ENCODE results near the gene ATP8A1.

The ATP8A1 gene

DNA sequence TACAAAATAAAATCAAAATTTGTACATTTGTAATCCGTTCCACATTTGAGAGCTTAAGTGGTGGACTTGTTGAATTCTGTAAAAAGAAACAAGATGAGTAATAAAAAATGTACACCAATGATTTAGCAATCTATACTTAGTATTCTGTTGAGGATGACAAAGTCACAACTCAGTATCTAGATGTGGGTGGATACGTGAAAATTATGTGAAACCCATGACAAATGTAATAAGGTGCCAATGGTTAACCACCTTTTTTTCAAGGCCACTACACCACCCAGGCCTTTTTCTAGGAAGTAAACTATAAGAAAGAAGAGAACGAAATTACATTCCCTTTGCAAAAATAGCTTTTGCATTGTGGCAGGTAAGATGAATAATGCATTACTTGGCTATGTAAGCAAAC, 77.0 kb downstream of the ATP8A1 start:
- no peak overlapping the region for H3K27ac ChIP-seq (ENCODE audit: low read depth, low read length)

DNA sequence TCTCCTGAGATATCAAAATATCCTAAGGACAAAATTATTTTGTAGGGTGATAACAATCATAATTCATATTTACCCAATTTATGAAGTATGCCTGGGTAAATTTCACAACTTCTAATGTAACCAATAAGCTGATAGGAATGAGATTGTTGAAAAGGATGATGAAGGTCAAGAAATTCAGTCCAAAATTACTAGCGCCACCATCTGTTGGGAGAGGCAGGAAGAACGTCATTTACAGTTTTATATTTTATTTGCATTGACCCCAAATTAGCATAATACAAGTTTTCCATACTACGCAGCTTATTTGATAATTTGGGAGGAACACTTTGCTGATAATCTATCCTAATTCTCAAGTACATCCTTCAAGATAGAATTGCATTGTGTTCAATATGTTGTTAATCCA, 78.7 kb downstream of the ATP8A1 start:
- H3K9me3 ChIP-seq (ENCODE audit: control insufficient read depth in 1 of 2, low read length in 2 of 2) = no peaks in the 10 kb centered on the region
- no peak overlapping the region for H3K9ac ChIP-seq (ENCODE audit: low read depth in 1 of 2, low read length in 2 of 2)
- peaks cover 0 to 9% of the 10 kb centered on the region in 2 donors for H3K4me1 ChIP-seq (ENCODE audit: control insufficient read depth in 1 of 2, insufficient read depth in 2 of 2, low read length in 2 of 2)
- no peak overlapping the region for H3K27ac ChIP-seq (ENCODE audit: low read depth, low read length)
- no peaks in the 10 kb centered on the region for H3K36me3 ChIP-seq (ENCODE audit: control insufficient read depth in 1 of 2, insufficient read depth in 2 of 2, low read length in 2 of 2)
- H3K27me3 ChIP-seq (ENCODE audit: control insufficient read depth in 1 of 2, insufficient read depth in 2 of 2, low read length in 2 of 2) = no peaks in the 10 kb centered on the region
- H3K4me3 ChIP-seq (ENCODE audit: low read depth in 1 of 2, low read length in 2 of 2) = no peak overlapping the region

More for the DNA sequence above, 77.0 kb downstream of the ATP8A1 start:
- H3K36me3 ChIP-seq (ENCODE audit: control insufficient read depth in 1 of 2, insufficient read depth in 2 of 2, low read length in 2 of 2) = peaks cover 0 to 5% of the 10 kb centered on the region in 2 donors
- H3K27me3 ChIP-seq (ENCODE audit: control insufficient read depth in 1 of 2, insufficient read depth in 2 of 2, low read length in 2 of 2) = no peaks in the 10 kb centered on the region
- peaks cover 0 to 8% of the 10 kb centered on the region in 2 donors for H3K4me1 ChIP-seq (ENCODE audit: control insufficient read depth in 1 of 2, insufficient read depth in 2 of 2, low read length in 2 of 2)
- H3K9ac ChIP-seq (ENCODE audit: low read depth in 1 of 2, low read length in 2 of 2) = no peak overlapping the region
- H3K9me3 ChIP-seq (ENCODE audit: control insufficient read depth in 1 of 2, low read length in 2 of 2) = no peaks in the 10 kb centered on the region
- H3K4me3 ChIP-seq (ENCODE audit: low read depth in 1 of 2, low read length in 2 of 2) = no peak overlapping the region

DNA sequence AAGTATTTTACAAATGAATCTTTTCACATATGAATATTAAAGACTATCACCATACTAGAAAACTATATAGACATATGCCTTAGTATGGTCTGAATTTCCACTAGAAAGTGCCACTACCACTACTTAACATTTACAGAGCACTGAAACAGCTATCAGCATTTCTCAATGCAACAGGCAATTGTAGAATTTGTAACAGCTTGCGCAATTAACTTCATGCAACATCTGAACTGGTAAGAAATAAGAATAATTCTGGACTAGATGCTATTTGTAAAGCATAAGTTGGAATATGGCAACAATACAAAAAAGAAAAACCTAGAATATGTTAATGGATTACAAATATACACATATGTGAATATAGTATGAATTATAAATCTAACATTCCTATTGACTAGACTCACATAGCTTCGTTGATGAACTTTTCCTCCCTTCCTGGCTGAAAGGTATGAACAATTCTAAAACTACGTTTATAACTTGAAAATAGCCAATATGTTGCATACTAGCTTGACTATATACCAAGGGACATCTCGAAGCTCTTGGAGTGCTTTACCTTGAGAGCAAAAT, 82.0 kb downstream of the ATP8A1 start:
- peaks cover 0 to 9% of the 10 kb centered on the region in 2 donors for H3K4me1 ChIP-seq (ENCODE audit: control insufficient read depth in 1 of 2, insufficient read depth in 2 of 2, low read length in 2 of 2)
- no peaks in the 10 kb centered on the region for H3K27me3 ChIP-seq (ENCODE audit: control insufficient read depth in 1 of 2, insufficient read depth in 2 of 2, low read length in 2 of 2)
- no peak overlapping the region for H3K9ac ChIP-seq (ENCODE audit: low read depth in 1 of 2, low read length in 2 of 2)
- H3K36me3 ChIP-seq (ENCODE audit: control insufficient read depth in 1 of 2, insufficient read depth in 2 of 2, low read length in 2 of 2) = no peaks in the 10 kb centered on the region
- H3K4me3 ChIP-seq (ENCODE audit: low read depth in 1 of 2, low read length in 2 of 2) = no peak overlapping the region
- no peak overlapping the region for H3K27ac ChIP-seq (ENCODE audit: low read depth, low read length)
- no peaks in the 10 kb centered on the region for H3K9me3 ChIP-seq (ENCODE audit: control insufficient read depth in 1 of 2, low read length in 2 of 2)

DNA sequence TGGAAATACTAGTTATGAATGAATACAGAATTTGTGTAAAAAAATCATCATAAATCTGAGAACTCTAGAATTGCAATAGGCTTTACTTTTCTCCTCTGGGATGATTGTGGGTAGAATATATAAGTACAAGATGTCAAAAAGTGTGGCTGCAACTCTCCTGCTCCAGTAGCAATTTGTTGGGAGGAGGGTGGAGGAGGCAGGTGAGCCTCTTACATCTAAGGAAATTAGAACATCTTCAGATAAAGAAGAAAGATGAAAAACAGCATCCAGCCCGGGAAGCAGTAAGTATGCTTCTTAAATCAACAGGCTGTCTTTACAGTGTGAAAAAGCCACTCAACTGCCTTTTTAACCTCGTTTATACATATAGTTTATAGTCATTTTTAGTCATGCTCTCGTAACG, 83.7 kb downstream of the ATP8A1 start:
- no peak overlapping the region for H3K9ac ChIP-seq (ENCODE audit: low read depth in 1 of 2, low read length in 2 of 2)
- H3K9me3 ChIP-seq (ENCODE audit: control insufficient read depth in 1 of 2, low read length in 2 of 2) = no peaks in the 10 kb centered on the region
- H3K36me3 ChIP-seq (ENCODE audit: control insufficient read depth in 1 of 2, insufficient read depth in 2 of 2, low read length in 2 of 2) = no peaks in the 10 kb centered on the region
- no peak overlapping the region for H3K27ac ChIP-seq (ENCODE audit: low read depth, low read length)
- H3K4me3 ChIP-seq (ENCODE audit: low read depth in 1 of 2, low read length in 2 of 2) = no peak overlapping the region
- no peaks in the 10 kb centered on the region for H3K27me3 ChIP-seq (ENCODE audit: control insufficient read depth in 1 of 2, insufficient read depth in 2 of 2, low read length in 2 of 2)
- peaks cover 0 to 9% of the 10 kb centered on the region in 2 donors for H3K4me1 ChIP-seq (ENCODE audit: control insufficient read depth in 1 of 2, insufficient read depth in 2 of 2, low read length in 2 of 2)

DNA sequence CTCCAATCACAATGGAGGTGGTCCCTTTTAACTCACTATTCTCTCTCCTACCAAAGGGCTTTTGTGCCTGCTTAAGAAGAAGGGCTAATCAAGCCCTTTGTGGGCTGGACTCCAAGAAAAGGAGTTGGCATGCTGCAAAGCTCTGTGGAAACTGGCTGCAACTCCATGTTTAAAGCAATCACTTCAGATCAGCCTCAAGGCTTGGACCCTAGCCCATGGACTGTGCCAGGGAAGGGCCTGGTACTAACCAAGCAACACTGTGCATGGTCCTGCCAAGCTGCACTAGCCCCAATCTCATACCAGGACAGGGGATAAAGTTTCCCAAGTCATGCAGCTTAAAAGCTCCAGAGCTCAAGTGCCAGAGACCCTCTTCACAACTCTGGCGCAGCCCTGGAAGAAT, 86.7 kb downstream of the ATP8A1 start:
- Histone ChIP-seq H3K27ac (ENCODE audit: low read depth, low read length) (no peak overlapping the region), H3K4me3 (ENCODE audit: low read depth in 1 of 2, low read length in 2 of 2) (no peak overlapping the region)

DNA sequence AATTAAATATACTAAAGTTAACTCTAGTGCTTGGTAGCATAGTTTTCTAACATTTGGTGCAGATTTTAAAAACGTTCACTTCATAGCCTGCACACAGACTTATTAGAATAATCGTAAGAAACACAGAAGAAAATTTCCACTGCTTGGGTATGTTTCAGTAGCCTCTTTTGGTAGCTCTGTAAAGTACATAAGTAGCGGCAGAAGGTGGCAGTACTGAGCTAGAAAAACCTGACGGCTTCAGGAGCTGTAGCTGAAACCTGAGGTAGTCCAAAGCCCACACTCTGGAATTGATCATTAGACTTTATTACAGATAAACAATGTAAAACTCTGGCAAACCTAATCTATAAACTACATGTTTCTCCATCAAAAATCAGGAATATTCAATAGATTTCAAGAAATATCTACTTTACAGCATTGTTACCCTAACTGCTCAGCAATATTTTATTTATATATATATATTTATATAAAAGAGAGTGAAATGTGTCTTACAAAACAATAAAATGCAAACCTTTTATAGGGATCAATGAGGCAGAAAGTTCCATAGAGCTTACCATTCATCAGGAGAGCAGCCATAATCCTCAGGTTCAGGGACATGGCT, 88.2 kb downstream of the ATP8A1 start:
- no peaks in the 10 kb centered on the region for H3K36me3 ChIP-seq (ENCODE audit: control insufficient read depth in 1 of 2, insufficient read depth in 2 of 2, low read length in 2 of 2)
- H3K9ac ChIP-seq (ENCODE audit: low read depth in 1 of 2, low read length in 2 of 2) = no peak overlapping the region
- no peaks in the 10 kb centered on the region for H3K4me1 ChIP-seq (ENCODE audit: control insufficient read depth in 1 of 2, insufficient read depth in 2 of 2, low read length in 2 of 2)
- no peaks in the 10 kb centered on the region for H3K27me3 ChIP-seq (ENCODE audit: control insufficient read depth in 1 of 2, insufficient read depth in 2 of 2, low read length in 2 of 2)
- no peaks in the 10 kb centered on the region for H3K9me3 ChIP-seq (ENCODE audit: control insufficient read depth in 1 of 2, low read length in 2 of 2)
- H3K4me3 ChIP-seq (ENCODE audit: low read depth in 1 of 2, low read length in 2 of 2) = no peak overlapping the region
- H3K27ac ChIP-seq (ENCODE audit: low read depth, low read length) = no peak overlapping the region

More for the DNA sequence above, 86.7 kb downstream of the ATP8A1 start:
- H3K9ac ChIP-seq (ENCODE audit: low read depth in 1 of 2, low read length in 2 of 2) = no peak overlapping the region
- peaks cover 0 to 5% of the 10 kb centered on the region in 2 donors for H3K4me1 ChIP-seq (ENCODE audit: control insufficient read depth in 1 of 2, insufficient read depth in 2 of 2, low read length in 2 of 2)
- H3K27me3 ChIP-seq (ENCODE audit: control insufficient read depth in 1 of 2, insufficient read depth in 2 of 2, low read length in 2 of 2) = no peaks in the 10 kb centered on the region
- no peaks in the 10 kb centered on the region for H3K9me3 ChIP-seq (ENCODE audit: control insufficient read depth in 1 of 2, low read length in 2 of 2)
- H3K36me3 ChIP-seq (ENCODE audit: control insufficient read depth in 1 of 2, insufficient read depth in 2 of 2, low read length in 2 of 2) = no peaks in the 10 kb centered on the region

DNA sequence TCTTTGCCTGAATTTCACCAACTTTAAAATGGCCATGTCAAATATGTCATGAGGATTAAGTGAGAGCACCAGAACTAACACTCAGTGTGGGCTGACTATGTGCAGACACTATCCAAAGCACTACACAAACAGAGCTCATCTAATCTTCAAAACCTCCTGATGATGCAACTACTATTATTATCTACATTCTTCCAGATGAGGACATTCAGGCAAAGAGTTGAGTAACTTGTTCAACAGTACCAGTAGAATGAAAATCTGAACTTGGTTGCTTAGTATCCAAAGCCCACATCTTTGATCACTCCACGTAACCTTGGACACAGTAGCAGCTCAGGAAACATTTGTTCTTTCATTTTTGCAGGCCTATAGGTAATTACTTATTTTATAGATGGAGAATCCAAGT, 90.1 kb downstream of the ATP8A1 start:
- Histone ChIP-seq H3K9ac (ENCODE audit: low read depth in 1 of 2, low read length in 2 of 2) (no peak overlapping the region), H3K36me3 (ENCODE audit: control insufficient read depth in 1 of 2, insufficient read depth in 2 of 2, low read length in 2 of 2) (peaks cover 0 to 4% of the 10 kb centered on the region in 2 donors), H3K4me1 (ENCODE audit: control insufficient read depth in 1 of 2, insufficient read depth in 2 of 2, low read length in 2 of 2) (no peaks in the 10 kb centered on the region), H3K27me3 (ENCODE audit: control insufficient read depth in 1 of 2, insufficient read depth in 2 of 2, low read length in 2 of 2) (no peaks in the 10 kb centered on the region), H3K4me3 (ENCODE audit: low read depth in 1 of 2, low read length in 2 of 2) (no peak overlapping the region), H3K27ac (ENCODE audit: low read depth, low read length) (no peak overlapping the region), H3K9me3 (ENCODE audit: control insufficient read depth in 1 of 2, low read length in 2 of 2) (no peaks in the 10 kb centered on the region)

DNA sequence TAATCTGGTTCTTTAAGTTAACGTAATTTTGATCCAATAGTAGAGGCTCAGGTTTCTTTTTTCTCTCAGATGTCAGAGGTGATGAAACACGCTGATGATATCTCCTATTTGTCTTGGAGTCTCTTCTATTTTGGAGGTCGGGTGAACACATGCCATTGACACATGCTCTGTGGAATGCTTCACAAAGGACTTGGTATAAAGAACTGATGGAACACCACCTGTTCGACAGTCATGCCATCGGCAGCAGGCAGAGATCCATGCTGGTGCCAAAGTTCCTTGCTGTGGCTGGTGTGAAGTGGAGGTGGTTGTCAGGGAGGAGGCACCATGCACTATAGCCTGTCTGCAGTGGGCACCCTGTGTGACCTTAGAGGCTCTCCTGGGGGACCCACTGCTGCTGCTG, 94.9 kb downstream of the ATP8A1 start:
- H3K27ac ChIP-seq (ENCODE audit: low read depth, low read length) = no peak overlapping the region
- no peak overlapping the region for H3K4me3 ChIP-seq (ENCODE audit: low read depth in 1 of 2, low read length in 2 of 2)
- peaks cover 0 to 8% of the 10 kb centered on the region in 2 donors for H3K36me3 ChIP-seq (ENCODE audit: control insufficient read depth in 1 of 2, insufficient read depth in 2 of 2, low read length in 2 of 2)

DNA sequence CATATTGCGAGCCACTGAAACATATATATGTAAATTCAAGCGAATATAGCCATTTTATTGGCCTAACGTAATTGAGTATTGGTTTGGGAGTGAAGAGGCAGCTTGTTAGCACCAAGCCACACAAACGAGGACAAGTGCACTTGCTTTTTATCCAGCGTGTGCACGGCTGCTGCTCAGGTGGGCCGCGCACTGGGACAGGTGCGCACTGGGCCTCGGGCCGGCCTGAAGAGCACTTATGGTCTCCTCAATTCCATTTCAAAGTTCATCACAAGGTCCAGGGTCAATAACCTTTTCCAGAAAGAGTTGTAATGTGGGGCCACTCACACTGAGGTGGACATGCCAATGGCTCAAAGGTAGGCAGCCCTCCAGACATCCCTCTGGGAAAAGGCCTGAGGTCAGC, 95.9 kb downstream of the ATP8A1 start:
- Histone ChIP-seq H3K27me3 (ENCODE audit: control insufficient read depth in 1 of 2, insufficient read depth in 2 of 2, low read length in 2 of 2) (no peaks in the 10 kb centered on the region), H3K27ac (ENCODE audit: low read depth, low read length) (no peak overlapping the region), H3K9me3 (ENCODE audit: control insufficient read depth in 1 of 2, low read length in 2 of 2) (no peaks in the 10 kb centered on the region), H3K4me1 (ENCODE audit: control insufficient read depth in 1 of 2, insufficient read depth in 2 of 2, low read length in 2 of 2) (no peaks in the 10 kb centered on the region), H3K4me3 (ENCODE audit: low read depth in 1 of 2, low read length in 2 of 2) (no peak overlapping the region), H3K36me3 (ENCODE audit: control insufficient read depth in 1 of 2, insufficient read depth in 2 of 2, low read length in 2 of 2) (peaks cover 0 to 8% of the 10 kb centered on the region in 2 donors), H3K9ac (ENCODE audit: low read depth in 1 of 2, low read length in 2 of 2) (no peak overlapping the region)

More for the DNA sequence above, 94.9 kb downstream of the ATP8A1 start:
- Histone ChIP-seq H3K9me3 (ENCODE audit: control insufficient read depth in 1 of 2, low read length in 2 of 2) (no peaks in the 10 kb centered on the region), H3K9ac (ENCODE audit: low read depth in 1 of 2, low read length in 2 of 2) (no peak overlapping the region), H3K4me1 (ENCODE audit: control insufficient read depth in 1 of 2, insufficient read depth in 2 of 2, low read length in 2 of 2) (no peaks in the 10 kb centered on the region), H3K27me3 (ENCODE audit: control insufficient read depth in 1 of 2, insufficient read depth in 2 of 2, low read length in 2 of 2) (no peaks in the 10 kb centered on the region)

DNA sequence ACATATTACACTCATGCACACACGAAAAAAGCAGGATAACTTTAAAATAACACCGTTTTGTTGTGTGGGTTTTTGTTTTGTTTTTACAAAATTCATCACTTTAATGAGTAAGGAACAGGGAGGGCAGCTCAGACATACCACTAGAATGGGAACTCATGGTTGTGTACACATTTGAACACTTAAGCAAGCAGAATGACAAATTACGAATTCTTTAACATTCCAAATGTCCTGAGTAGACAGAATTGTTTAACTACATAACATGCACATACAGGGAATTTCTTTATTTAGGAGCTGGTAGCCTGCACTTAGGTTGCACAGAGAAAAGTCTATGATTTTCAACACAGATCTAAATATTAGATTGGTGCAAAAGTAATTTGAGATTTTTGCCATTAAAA, 96.4 kb downstream of the ATP8A1 start:
- Histone ChIP-seq H3K9ac (ENCODE audit: low read depth in 1 of 2, low read length in 2 of 2) (no peak overlapping the region), H3K4me1 (ENCODE audit: control insufficient read depth in 1 of 2, insufficient read depth in 2 of 2, low read length in 2 of 2) (no peaks in the 10 kb centered on the region), H3K27me3 (ENCODE audit: control insufficient read depth in 1 of 2, insufficient read depth in 2 of 2, low read length in 2 of 2) (no peaks in the 10 kb centered on the region), H3K36me3 (ENCODE audit: control insufficient read depth in 1 of 2, insufficient read depth in 2 of 2, low read length in 2 of 2) (peaks cover 0 to 8% of the 10 kb centered on the region in 2 donors), H3K27ac (ENCODE audit: low read depth, low read length) (no peak overlapping the region), H3K9me3 (ENCODE audit: control insufficient read depth in 1 of 2, low read length in 2 of 2) (no peaks in the 10 kb centered on the region), H3K4me3 (ENCODE audit: low read depth in 1 of 2, low read length in 2 of 2) (no peak overlapping the region)

Measured in duodenal mucosa (tissue), 2 donors.